ENCODE results near the gene GAS5. TPM values are rescaled to one million over a fixed set of nuclear protein-coding genes. Genes with fewer than 3 reads are reported as not detected.

Gene GAS5
- total and polyA plus RNA-seq, 9 of the 15 experiments (the other 6 are each of a cell fraction or from before 2014, with no cell fraction given), result 565 to 1,860 (median 1,006) TPM

DNA sequence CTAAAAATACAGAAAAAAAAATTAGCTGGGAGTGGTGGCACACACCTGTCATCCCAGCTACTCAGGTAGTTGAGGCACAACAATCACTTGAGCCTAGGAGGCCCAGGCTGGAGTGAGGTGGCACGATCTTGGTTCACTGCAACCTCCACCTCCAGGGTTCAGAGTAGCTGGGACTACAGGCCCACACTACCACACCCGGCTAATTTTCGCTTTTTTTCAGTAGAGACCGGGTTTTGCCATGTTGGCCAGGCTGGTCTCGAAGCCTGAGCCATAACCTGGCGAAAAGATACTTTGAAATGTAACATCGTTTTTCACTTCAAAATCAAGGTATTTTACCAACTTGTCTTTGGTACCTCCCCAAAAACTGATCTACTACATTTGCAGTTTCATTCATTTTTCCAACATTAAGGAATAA is 6.1 kb downstream of the GAS5 start (continued):
- TF ChIP-seq, protein P1, sequence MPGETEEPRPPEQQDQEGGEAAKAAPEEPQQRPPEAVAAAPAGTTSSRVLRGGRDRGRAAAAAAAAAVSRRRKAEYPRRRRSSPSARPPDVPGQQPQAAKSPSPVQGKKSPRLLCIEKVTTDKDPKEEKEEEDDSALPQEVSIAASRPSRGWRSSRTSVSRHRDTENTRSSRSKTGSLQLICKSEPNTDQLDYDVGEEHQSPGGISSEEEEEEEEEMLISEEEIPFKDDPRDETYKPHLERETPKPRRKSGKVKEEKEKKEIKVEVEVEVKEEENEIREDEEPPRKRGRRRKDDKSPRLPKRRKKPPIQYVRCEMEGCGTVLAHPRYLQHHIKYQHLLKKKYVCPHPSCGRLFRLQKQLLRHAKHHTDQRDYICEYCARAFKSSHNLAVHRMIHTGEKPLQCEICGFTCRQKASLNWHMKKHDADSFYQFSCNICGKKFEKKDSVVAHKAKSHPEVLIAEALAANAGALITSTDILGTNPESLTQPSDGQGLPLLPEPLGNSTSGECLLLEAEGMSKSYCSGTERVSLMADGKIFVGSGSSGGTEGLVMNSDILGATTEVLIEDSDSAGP (CRISPR knock-in tag; IDR thresholded peaks at IDR 0.05), result no peak
- TF ChIP-seq, protein P2, sequence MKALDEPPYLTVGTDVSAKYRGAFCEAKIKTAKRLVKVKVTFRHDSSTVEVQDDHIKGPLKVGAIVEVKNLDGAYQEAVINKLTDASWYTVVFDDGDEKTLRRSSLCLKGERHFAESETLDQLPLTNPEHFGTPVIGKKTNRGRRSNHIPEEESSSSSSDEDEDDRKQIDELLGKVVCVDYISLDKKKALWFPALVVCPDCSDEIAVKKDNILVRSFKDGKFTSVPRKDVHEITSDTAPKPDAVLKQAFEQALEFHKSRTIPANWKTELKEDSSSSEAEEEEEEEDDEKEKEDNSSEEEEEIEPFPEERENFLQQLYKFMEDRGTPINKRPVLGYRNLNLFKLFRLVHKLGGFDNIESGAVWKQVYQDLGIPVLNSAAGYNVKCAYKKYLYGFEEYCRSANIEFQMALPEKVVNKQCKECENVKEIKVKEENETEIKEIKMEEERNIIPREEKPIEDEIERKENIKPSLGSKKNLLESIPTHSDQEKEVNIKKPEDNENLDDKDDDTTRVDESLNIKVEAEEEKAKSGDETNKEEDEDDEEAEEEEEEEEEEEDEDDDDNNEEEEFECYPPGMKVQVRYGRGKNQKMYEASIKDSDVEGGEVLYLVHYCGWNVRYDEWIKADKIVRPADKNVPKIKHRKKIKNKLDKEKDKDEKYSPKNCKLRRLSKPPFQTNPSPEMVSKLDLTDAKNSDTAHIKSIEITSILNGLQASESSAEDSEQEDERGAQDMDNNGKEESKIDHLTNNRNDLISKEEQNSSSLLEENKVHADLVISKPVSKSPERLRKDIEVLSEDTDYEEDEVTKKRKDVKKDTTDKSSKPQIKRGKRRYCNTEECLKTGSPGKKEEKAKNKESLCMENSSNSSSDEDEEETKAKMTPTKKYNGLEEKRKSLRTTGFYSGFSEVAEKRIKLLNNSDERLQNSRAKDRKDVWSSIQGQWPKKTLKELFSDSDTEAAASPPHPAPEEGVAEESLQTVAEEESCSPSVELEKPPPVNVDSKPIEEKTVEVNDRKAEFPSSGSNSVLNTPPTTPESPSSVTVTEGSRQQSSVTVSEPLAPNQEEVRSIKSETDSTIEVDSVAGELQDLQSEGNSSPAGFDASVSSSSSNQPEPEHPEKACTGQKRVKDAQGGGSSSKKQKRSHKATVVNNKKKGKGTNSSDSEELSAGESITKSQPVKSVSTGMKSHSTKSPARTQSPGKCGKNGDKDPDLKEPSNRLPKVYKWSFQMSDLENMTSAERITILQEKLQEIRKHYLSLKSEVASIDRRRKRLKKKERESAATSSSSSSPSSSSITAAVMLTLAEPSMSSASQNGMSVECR (CRISPR knock-in tag; IDR thresholded peaks at IDR 0.05), result no peak
- TF ChIP-seq C11orf30 (IDR thresholded peaks at IDR 0.05; ENCODE audit: low read depth) (no peak), RBFOX2 (IDR thresholded peaks at IDR 0.05; ENCODE audit: low read depth, low read length) (peak; percentile 25; the same call in 1 of the 2 replicates), SNRNP70 (optimal IDR thresholded peaks at IDR 0.05; ENCODE audit: low read depth, low read length) (no peak), IFI16 (CRISPR knock-in tag; IDR thresholded peaks at IDR 0.05) (no peak), PHF20 (IDR thresholded peaks at IDR 0.05; ENCODE audit: partially characterized antibody) (no peak), BRF1 (IDR thresholded peaks at IDR 0.05; ENCODE audit: borderline replicate concordance, extremely low read depth, insufficient read length) (no peak), ZKSCAN1 (IDR thresholded peaks at IDR 0.05; ENCODE audit: low read depth, low read length) (peak; percentile 18; the same call in 1 of the 2 replicates), ZBED1 (IDR thresholded peaks at IDR 0.05) (0 out of 2 replicates have a peak, but pooled peaks have one; percentile 67), CBFB (CRISPR knock-in tag; IDR thresholded peaks at IDR 0.05) (no peak), ZFP1 (CRISPR knock-in tag; IDR thresholded peaks at IDR 0.05) (0 out of 2 replicates have a peak, but pooled peaks have one; percentile 5), XRCC3 (IDR thresholded peaks at IDR 0.05) (no peak)
- TF ChIP-seq, protein P3, sequence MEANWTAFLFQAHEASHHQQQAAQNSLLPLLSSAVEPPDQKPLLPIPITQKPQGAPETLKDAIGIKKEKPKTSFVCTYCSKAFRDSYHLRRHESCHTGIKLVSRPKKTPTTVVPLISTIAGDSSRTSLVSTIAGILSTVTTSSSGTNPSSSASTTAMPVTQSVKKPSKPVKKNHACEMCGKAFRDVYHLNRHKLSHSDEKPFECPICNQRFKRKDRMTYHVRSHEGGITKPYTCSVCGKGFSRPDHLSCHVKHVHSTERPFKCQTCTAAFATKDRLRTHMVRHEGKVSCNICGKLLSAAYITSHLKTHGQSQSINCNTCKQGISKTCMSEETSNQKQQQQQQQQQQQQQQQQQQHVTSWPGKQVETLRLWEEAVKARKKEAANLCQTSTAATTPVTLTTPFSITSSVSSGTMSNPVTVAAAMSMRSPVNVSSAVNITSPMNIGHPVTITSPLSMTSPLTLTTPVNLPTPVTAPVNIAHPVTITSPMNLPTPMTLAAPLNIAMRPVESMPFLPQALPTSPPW (CRISPR knock-in tag; IDR thresholded peaks at IDR 0.05), result no peak
- TF ChIP-seq, protein P4, sequence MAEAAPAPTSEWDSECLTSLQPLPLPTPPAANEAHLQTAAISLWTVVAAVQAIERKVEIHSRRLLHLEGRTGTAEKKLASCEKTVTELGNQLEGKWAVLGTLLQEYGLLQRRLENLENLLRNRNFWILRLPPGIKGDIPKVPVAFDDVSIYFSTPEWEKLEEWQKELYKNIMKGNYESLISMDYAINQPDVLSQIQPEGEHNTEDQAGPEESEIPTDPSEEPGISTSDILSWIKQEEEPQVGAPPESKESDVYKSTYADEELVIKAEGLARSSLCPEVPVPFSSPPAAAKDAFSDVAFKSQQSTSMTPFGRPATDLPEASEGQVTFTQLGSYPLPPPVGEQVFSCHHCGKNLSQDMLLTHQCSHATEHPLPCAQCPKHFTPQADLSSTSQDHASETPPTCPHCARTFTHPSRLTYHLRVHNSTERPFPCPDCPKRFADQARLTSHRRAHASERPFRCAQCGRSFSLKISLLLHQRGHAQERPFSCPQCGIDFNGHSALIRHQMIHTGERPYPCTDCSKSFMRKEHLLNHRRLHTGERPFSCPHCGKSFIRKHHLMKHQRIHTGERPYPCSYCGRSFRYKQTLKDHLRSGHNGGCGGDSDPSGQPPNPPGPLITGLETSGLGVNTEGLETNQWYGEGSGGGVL (CRISPR knock-in tag; IDR thresholded peaks at IDR 0.05), result no peak
